ENCODE data around the gene CANT1. TPM values are rescaled to one million over a fixed set of nuclear protein-coding genes. Genes with fewer than 3 reads are reported as not detected.

CANT1 gene
- 10 to 100 TPM; 46.2 to 63.1 (median 57.7) TPM for total RNA-seq
- total RNA-seq (2013) = 32.1 TPM
- total RNA-seq = 27.1 to 54.1 (median 44.8) reads per million in 29 experiments

DNA sequence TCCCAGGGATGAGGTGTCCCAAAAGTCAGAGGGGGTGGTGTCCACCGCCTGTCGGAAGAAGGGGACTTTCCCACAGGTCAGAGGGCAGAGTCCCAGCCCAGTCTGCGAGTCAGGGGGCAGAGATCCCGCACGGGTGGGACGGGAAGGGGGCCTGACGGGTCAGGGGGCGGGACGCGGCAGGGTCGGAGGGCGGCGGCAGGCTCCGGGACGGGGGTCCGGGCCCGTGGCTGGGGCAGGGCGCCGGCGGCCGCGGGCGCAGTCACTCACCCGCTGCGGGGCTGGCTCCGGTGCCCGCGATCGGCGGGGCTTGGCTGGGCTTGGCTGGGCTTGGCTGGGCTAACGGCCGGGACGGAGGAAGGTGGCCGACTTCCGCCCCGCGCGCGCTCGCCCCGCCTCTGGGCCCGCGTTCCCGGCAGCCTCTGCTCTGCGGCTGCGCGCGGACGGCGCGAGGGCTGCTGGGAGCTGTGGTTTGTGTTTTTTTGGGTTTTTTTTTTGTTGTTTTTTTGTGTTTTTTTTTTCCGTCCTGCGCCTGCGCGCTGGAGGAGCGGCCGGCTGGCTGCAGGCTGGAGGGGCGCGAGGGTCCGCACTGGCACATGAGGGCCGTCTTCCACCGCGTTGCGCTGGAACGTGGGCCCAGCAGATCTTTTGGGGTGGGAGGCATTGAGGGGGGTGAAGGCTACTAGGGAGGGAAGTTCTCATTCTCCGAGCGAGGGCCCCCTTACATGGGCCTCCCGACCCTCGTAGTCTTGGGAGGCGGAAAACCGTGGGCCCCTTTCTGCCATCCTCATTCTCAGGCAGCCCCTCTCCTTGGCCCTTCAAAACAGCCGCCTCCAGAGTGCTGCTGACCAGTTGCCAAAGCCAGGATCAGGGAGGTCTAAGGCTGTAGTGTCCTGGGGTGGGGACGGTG lies at the start of gene CANT1:
Gene CANT1, minus strand, starts transcription at position 368 of the 907 bp plus-strand sequence. CDS start 12,142 bp downstream, outside the sequence.
- ChIA-PET POLR2A (interaction anchor here (0.6 to 0.7 kb wide), 3 partner anchors 27 to 751 kb away, joined by 3 to 4 read pairs (median 3); no protein-coding TSS in a partner anchor), CTCF (no interaction called here)
- Histone ChIP-seq H3K4me1 (ENCODE audit: control insufficient read depth in 1 of 2, extremely low read depth in 1 of 2, insufficient read depth in 2 of 2, low read length in 2 of 2) (peaks cover 20 to 50% of the 10 kb centered on the region in 2 experiments), H3K4me3 (ENCODE audit: control insufficient read depth in 1 of 2, extremely low read depth in 1 of 2, low read length in 1 of 2) (peak within 1 kb of the TSS; percentile 72 to 88), H3K27me3 (replicated peaks in 1 of 2; ENCODE audit: control insufficient read depth in 2 of 2, extremely low read depth in 1 of 2, insufficient read depth in 2 of 2, low read length in 1 of 2) (no peaks in the 10 kb centered on the region), H3K9me3 (no peaks in the 10 kb centered on the region), H3K36me3 (ENCODE audit: control insufficient read depth in 2 of 2, extremely low read depth in 1 of 2, insufficient read depth in 1 of 2, low read length in 1 of 2) (peaks cover 0 to 4% of the 10 kb centered on the region in 2 donors), H3K27ac (ENCODE audit: low read length) (peak within 1 kb of the TSS; percentile 77)
- under 1% methylated on average over 45 of the region's 73 CpGs for WGBS (ENCODE audit: insufficient coverage)
- Mint-ChIP-seq H3K36me3 (no peaks in the 10 kb centered on the region), H3K4me1 (peaks cover 48 to 53% (median 49%) of the 10 kb centered on the region in 3 donors), H3K27me3 (peaks cover 2 to 4% of the 10 kb centered on the region in 2 donors), H3K27ac (peak within 1 kb of the TSS; percentile 94 to 95), H3K9me3 (peaks cover 0 to 4% (median 0%) of the 10 kb centered on the region in 3 donors), H3K4me3 (peak within 1 kb of the TSS; percentile 85 to 88 (median 87))
- peak; percentile 94 to 96 (median 96) for ATAC-seq (replicated peaks in 1 of 4)
- peak; percentile 64 to 92 (median 79) for DNase-seq

DNA sequence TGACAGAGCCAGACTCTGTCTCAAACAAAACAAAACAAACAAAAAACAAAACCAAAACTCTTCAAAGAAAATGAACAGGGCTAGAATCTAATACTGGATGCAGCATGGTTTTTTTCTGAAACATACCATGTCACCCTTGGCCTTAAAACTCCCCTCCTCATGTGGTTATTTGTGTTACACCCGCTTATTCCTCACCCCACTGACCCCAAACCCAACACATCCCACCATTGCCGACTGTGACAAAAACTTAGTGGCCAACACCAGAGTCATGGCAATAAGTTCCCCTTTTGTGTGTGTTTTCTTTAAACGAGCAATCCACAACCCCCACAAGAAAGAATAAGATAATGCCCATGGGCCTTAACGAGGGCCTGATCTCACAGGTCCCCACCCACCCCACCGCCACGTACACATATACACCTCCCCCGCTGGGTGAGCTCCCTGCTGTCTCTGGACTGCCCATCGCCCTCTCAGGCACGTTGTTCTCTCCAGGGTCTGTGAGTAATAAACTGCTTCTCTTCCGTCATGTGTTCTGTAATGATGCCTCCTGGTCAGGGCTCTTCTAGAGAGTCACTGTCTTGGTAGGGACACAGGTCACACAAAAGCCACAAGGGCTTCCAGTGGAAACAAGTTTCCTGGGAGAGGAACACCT lies 48.3 kb upstream of the CANT1 start:
- ATAC-seq (replicated peaks in 1 of 4) (no peak), DNase-seq (no peak)
- H3K4me1 ChIP-seq (ENCODE audit: control insufficient read depth in 1 of 2, extremely low read depth in 1 of 2, insufficient read depth in 2 of 2, low read length in 2 of 2) = peaks cover 0 to 3% of the 10 kb centered on the region in 2 experiments
- ChIA-PET CTCF (no interaction called here), POLR2A (no interaction called here)
- Mint-ChIP-seq H3K4me1 (peaks cover 0 to 2% (median 0%) of the 10 kb centered on the region in 3 donors), H3K9me3 (peaks cover 7 to 11% (median 10%) of the 10 kb centered on the region in 3 donors), H3K4me3 (no peak overlapping the region), H3K36me3 (no peaks in the 10 kb centered on the region), H3K27ac (no peak overlapping the region), H3K27me3 (peaks cover 13 to 14% of the 10 kb centered on the region in 2 donors)
- no peaks in the 10 kb centered on the region for H3K9me3 ChIP-seq
- H3K27me3 ChIP-seq (replicated peaks in 1 of 2; ENCODE audit: control insufficient read depth in 2 of 2, extremely low read depth in 1 of 2, insufficient read depth in 2 of 2, low read length in 1 of 2) = peaks cover 0 to 25% of the 10 kb centered on the region in 2 experiments
- H3K4me3 ChIP-seq (ENCODE audit: control insufficient read depth in 1 of 2, extremely low read depth in 1 of 2, low read length in 1 of 2) = no peak overlapping the region
- H3K36me3 ChIP-seq (ENCODE audit: control insufficient read depth in 2 of 2, extremely low read depth in 1 of 2, insufficient read depth in 1 of 2, low read length in 1 of 2) = no peaks in the 10 kb centered on the region
- no peak overlapping the region for H3K27ac ChIP-seq (ENCODE audit: low read length)
- WGBS (ENCODE audit: insufficient coverage) = 65% methylated on average over 7 of the region's 10 CpGs

GRCh38 chr17:79055197-79055596 lies 45.6 kb upstream of the CANT1 start:
- Mint-ChIP-seq H3K27ac (no peak overlapping the region), H3K27me3 (peaks cover 17 to 19% of the 10 kb centered on the region in 2 donors), H3K4me3 (no peak overlapping the region), H3K4me1 (peaks cover 0 to 2% (median 0%) of the 10 kb centered on the region in 3 donors), H3K36me3 (no peaks in the 10 kb centered on the region), H3K9me3 (peaks cover 7 to 11% (median 10%) of the 10 kb centered on the region in 3 donors)
- ChIA-PET POLR2A (no interaction called here), CTCF (no interaction called here)
- WGBS (ENCODE audit: insufficient coverage) = no CpG with 5 or more reads among the region's 5 CpGs
- no peak for ATAC-seq (replicated peaks in 1 of 4)
- Histone ChIP-seq H3K9me3 (no peaks in the 10 kb centered on the region), H3K36me3 (ENCODE audit: control insufficient read depth in 2 of 2, extremely low read depth in 1 of 2, insufficient read depth in 1 of 2, low read length in 1 of 2) (no peaks in the 10 kb centered on the region), H3K4me3 (ENCODE audit: control insufficient read depth in 1 of 2, extremely low read depth in 1 of 2, low read length in 1 of 2) (no peak overlapping the region), H3K27ac (ENCODE audit: low read length) (no peak overlapping the region), H3K4me1 (ENCODE audit: control insufficient read depth in 1 of 2, extremely low read depth in 1 of 2, insufficient read depth in 2 of 2, low read length in 2 of 2) (peaks cover 0 to 3% of the 10 kb centered on the region in 2 experiments), H3K27me3 (replicated peaks in 1 of 2; ENCODE audit: control insufficient read depth in 2 of 2, extremely low read depth in 1 of 2, insufficient read depth in 2 of 2, low read length in 1 of 2) (peaks cover 0 to 33% of the 10 kb centered on the region in 2 experiments)
- DNase-seq = no peak

DNA sequence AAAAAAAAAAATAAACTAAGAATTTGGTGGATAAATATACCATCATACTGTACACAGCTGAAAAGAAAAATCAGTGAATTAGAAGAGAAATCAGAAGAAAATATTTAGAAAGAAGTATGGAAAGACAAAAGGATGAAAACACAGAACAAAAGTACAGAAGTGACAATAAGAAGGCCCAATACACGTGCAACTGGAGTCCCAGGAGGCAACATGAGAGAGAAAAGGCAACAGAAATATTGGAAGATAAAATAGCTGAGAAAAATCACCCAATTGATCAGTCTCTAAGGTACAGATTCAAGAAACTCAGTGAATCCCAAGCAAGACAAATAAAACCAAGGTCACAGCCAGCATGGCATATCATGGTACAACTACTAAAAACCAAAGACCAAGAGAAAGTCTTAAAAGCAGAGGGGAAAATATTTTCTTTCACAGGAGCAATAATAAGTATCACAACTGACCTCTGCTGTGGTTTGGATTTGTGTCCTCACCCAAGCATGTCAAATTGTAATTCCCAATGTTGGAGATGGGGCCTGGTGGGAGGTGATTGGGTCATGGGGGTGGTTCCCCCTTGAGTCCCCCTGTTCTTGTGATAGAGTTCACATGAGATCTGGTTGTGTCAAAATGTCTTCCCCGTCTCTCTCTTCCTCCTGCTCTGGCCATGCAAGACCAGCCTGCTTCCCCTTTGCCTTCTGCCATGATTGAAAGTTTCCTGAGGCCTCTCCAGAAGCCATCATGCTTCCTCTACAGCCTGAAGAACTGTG lies 44.8 kb upstream of the CANT1 start:
- H3K9me3 ChIP-seq = no peaks in the 10 kb centered on the region
- no peak overlapping the region for H3K27ac ChIP-seq (ENCODE audit: low read length)
- DNase-seq (no peak), ATAC-seq (replicated peaks in 1 of 4) (no peak)
- peaks cover 0 to 35% of the 10 kb centered on the region in 2 experiments for H3K27me3 ChIP-seq (replicated peaks in 1 of 2; ENCODE audit: control insufficient read depth in 2 of 2, extremely low read depth in 1 of 2, insufficient read depth in 2 of 2, low read length in 1 of 2)
- H3K27me3 Mint-ChIP-seq = peaks cover 17 to 21% of the 10 kb centered on the region in 2 donors
- ChIA-PET POLR2A (no interaction called here), CTCF (no interaction called here)
- no peaks in the 10 kb centered on the region for H3K36me3 ChIP-seq (ENCODE audit: control insufficient read depth in 2 of 2, extremely low read depth in 1 of 2, insufficient read depth in 1 of 2, low read length in 1 of 2)
- H3K4me1 ChIP-seq (ENCODE audit: control insufficient read depth in 1 of 2, extremely low read depth in 1 of 2, insufficient read depth in 2 of 2, low read length in 2 of 2) = peaks cover 0 to 2% of the 10 kb centered on the region in 2 experiments
- H3K4me1 Mint-ChIP-seq = peaks cover 0 to 2% (median 0%) of the 10 kb centered on the region in 3 donors
- H3K36me3 Mint-ChIP-seq = no peaks in the 10 kb centered on the region
- H3K9me3 Mint-ChIP-seq = peaks cover 7 to 11% (median 10%) of the 10 kb centered on the region in 3 donors
- H3K27ac Mint-ChIP-seq = no peak overlapping the region
- H3K4me3 Mint-ChIP-seq = no peak overlapping the region
- whole genome bisulfite sequencing (ENCODE audit: insufficient coverage) = no CpG with 5 or more reads among the region's 2 CpGs
- H3K4me3 ChIP-seq (ENCODE audit: control insufficient read depth in 1 of 2, extremely low read depth in 1 of 2, low read length in 1 of 2) = no peak overlapping the region

DNA sequence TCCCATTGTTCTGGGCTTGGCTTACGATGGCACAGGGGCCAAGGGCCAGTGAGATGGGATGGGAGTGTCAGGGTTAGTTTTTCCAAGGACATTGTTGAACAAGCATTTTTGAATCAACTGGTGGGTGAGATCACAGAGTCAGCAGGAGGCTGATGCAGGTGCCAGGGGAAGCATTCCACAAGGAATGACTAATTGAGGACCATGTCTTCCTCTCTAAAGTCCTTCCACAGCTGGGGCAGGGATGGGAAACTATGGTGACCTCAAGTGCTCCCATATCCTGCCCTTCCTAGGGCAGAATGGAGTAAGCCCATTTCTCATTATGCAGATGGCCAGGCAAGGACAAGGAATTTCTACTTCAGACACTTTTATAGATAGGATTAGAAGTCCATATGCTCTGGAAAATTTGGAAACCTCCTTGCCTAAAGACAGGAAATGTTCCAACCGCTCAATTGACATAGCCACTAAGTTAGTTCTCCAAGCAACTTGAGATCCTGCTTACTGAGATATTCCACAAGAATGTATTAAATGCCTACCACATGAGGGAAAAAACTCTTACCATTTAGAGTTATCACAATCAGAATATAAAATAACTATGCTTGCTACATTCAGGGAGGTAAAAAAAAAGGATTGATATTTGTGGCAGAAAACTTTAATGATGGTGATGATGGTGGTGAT lies 43.8 kb upstream of the CANT1 start:
- peaks cover 0 to 39% of the 10 kb centered on the region in 2 experiments for H3K27me3 ChIP-seq (replicated peaks in 1 of 2; ENCODE audit: control insufficient read depth in 2 of 2, extremely low read depth in 1 of 2, insufficient read depth in 2 of 2, low read length in 1 of 2)
- no peaks in the 10 kb centered on the region for H3K9me3 ChIP-seq
- H3K4me3 ChIP-seq (ENCODE audit: control insufficient read depth in 1 of 2, extremely low read depth in 1 of 2, low read length in 1 of 2) = no peak overlapping the region
- H3K36me3 ChIP-seq (ENCODE audit: control insufficient read depth in 2 of 2, extremely low read depth in 1 of 2, insufficient read depth in 1 of 2, low read length in 1 of 2) = no peaks in the 10 kb centered on the region
- Mint-ChIP-seq H3K9me3 (peaks cover 7 to 11% (median 10%) of the 10 kb centered on the region in 3 donors), H3K27me3 (peaks cover 17% of the 10 kb centered on the region in 2 donors), H3K4me3 (no peak overlapping the region), H3K4me1 (no peaks in the 10 kb centered on the region), H3K36me3 (no peaks in the 10 kb centered on the region), H3K27ac (no peak overlapping the region)
- ATAC-seq (replicated peaks in 1 of 4) = no peak
- ChIA-PET CTCF (no interaction called here), POLR2A (no interaction called here)
- 96% methylated on average over 2 of the region's 2 CpGs for WGBS (ENCODE audit: insufficient coverage)
- no peaks in the 10 kb centered on the region for H3K4me1 ChIP-seq (ENCODE audit: control insufficient read depth in 1 of 2, extremely low read depth in 1 of 2, insufficient read depth in 2 of 2, low read length in 2 of 2)
- no peak overlapping the region for H3K27ac ChIP-seq (ENCODE audit: low read length)
- DNase-seq = no peak
